Mesendoderm (in vitro differentiated cells): ENCODE data around the gene FIGNL1. TPM values are rescaled to one million over a fixed set of nuclear protein-coding genes. Genes with fewer than 3 reads are reported as not detected.

Experiments
- small RNA-seq: library from polyadenylated mRNA; stranded (forward); fragments of <200 nt; extraction: miRNeasy Mini kit (QIAGEN cat#:217004); gene quantifications from one replicate; pipeline ENCODE3, GENCODE V24; 2013; ENCODE audit not compliant: insufficient read depth

FIGNL1 gene

Small RNA genes lying within 50 kb of the gene (small RNA-seq; reads per million reads assigned to genes)
- not detected for gene RNU6-1091P
